ENCODE results near the gene NECAB2. TPM values are rescaled to one million over a fixed set of nuclear protein-coding genes. Genes with fewer than 3 reads are reported as not detected.

Gene NECAB2
- total RNA-seq, 4 donors from 2014 or later: not detected

DNA sequence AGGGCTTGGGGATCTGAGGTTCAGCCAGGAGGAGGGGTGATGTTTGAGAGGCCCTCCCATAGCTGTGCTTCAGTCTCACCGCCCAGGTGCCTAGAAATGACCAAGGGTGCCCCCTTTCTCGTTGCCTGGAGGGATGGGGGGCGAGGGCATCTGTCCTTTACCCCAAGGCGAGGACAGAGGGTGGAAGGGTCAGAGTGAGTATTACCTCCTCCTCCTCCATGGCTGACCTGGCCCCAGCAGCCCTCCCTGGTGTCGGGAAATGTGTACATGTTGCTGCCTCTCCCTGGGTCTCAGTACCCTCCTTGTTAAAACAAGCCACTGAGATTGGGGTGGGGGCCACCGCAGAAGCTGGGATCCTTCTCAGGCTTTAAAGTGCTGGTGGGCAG lies 2.4 kb downstream of the NECAB2 start:
- intact Hi-C loops (cut with DNase I): no loop called here
- H3K27me3 ChIP-seq: peaks cover 0 to 24% (median 0%) of the 10 kb centered on the region in 4 donors
- TF ChIP-seq CTCF (IDR thresholded peaks at IDR 0.05) (no peak), POLR2AphosphoS5 (IDR thresholded peaks at IDR 0.05) (no peak), EP300 (IDR thresholded peaks at IDR 0.05) (no peak), POLR2A (IDR thresholded peaks at IDR 0.05; ENCODE audit: low read depth) (no peak)
- no peaks in the 10 kb centered on the region for H3K9me3 ChIP-seq
- WGBS: 95% methylated on average over 4 of the region's 6 CpGs
- no peak overlapping the region for H3K4me3 ChIP-seq
- H3K27ac ChIP-seq (replicated peaks in 1 of 4): no peak overlapping the region
- peaks cover 0 to 14% (median 10%) of the 10 kb centered on the region in 4 donors for H3K4me1 ChIP-seq
- DNase-seq (ENCODE audit: extremely low spot score): no peak
- H3K36me3 ChIP-seq: peaks cover 0 to 11% (median 9%) of the 10 kb centered on the region in 4 donors

GRCh38 chr16:83971165-83972130 lies 3.4 kb downstream of the NECAB2 start:
- peaks cover 0 to under 1% (median 0%) of the 10 kb centered on the region in 4 donors for H3K36me3 ChIP-seq
- intact Hi-C loops (cut with DNase I): no loop called here
- H3K9me3 ChIP-seq: no peaks in the 10 kb centered on the region
- TF ChIP-seq POLR2AphosphoS5 (IDR thresholded peaks at IDR 0.05) (no peak), EP300 (IDR thresholded peaks at IDR 0.05) (no peak), POLR2A (IDR thresholded peaks at IDR 0.05; ENCODE audit: low read depth) (no peak), CTCF (IDR thresholded peaks at IDR 0.05) (no peak)
- WGBS: 70% methylated on average over 23 of the region's 27 CpGs
- peaks cover 0 to 24% (median 0%) of the 10 kb centered on the region in 4 donors for H3K27me3 ChIP-seq
- no peak for DNase-seq (ENCODE audit: extremely low spot score)
- peaks cover 0 to 14% (median 10%) of the 10 kb centered on the region in 4 donors for H3K4me1 ChIP-seq
- no peak overlapping the region for H3K27ac ChIP-seq (replicated peaks in 1 of 4)
- H3K4me3 ChIP-seq: no peak overlapping the region

GRCh38 chr16:83972256-83973008 lies 4.4 kb downstream of the NECAB2 start:
- no peak overlapping the region for H3K27ac ChIP-seq (replicated peaks in 1 of 4)
- no peaks in the 10 kb centered on the region for H3K9me3 ChIP-seq
- H3K36me3 ChIP-seq: no peaks in the 10 kb centered on the region
- peaks cover 0 to 24% (median 0%) of the 10 kb centered on the region in 4 donors for H3K27me3 ChIP-seq
- H3K4me3 ChIP-seq: no peak overlapping the region
- WGBS: 81% methylated on average over 12 of the region's 19 CpGs
- peaks cover 0 to 14% (median 10%) of the 10 kb centered on the region in 4 donors for H3K4me1 ChIP-seq
- TF ChIP-seq POLR2AphosphoS5 (IDR thresholded peaks at IDR 0.05) (no peak), CTCF (IDR thresholded peaks at IDR 0.05) (no peak), EP300 (IDR thresholded peaks at IDR 0.05) (no peak), POLR2A (IDR thresholded peaks at IDR 0.05; ENCODE audit: low read depth) (no peak)
- intact Hi-C loops (cut with DNase I): no loop called here
- no peak for DNase-seq (ENCODE audit: extremely low spot score)

DNA sequence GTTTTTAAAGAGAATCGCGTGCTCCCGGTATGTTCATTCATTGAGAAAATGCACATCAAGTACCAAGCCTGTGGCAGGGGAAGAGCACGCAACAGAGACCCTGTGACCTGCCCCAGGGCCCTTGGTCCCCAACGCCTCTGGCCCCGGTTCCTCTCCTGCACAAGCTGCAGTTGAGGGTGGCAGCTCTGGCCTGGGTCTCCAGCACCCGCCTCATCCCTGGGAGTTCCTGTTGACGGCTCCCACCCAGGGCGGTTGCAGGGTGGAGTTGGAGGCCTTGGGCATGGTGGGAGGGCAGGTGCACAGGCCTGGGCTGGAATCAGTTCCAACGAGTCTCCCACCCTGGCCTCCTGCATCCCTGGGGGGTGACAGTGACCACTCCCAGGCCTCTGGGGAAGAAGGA lies 5.0 kb downstream of the NECAB2 start:
- intact Hi-C loops (cut with DNase I): no loop called here
- Histone ChIP-seq H3K27me3 (peaks cover 0 to 19% (median 0%) of the 10 kb centered on the region in 4 donors), H3K9me3 (peaks cover 0 to 2% (median under 1%) of the 10 kb centered on the region in 4 donors), H3K4me3 (no peak overlapping the region), H3K36me3 (no peaks in the 10 kb centered on the region), H3K27ac (replicated peaks in 1 of 4) (no peak overlapping the region), H3K4me1 (peaks cover 0 to 10% (median 6%) of the 10 kb centered on the region in 4 donors)
- TF ChIP-seq EP300 (IDR thresholded peaks at IDR 0.05) (no peak), POLR2A (IDR thresholded peaks at IDR 0.05; ENCODE audit: low read depth) (no peak), CTCF (IDR thresholded peaks at IDR 0.05) (no peak), POLR2AphosphoS5 (IDR thresholded peaks at IDR 0.05) (no peak)
- no peak for DNase-seq (ENCODE audit: extremely low spot score)
- 84% methylated on average over 10 of the region's 10 CpGs for WGBS
